HG03045 (cell line): Measurements from ENCODE around the gene MAP3K14.
A peak's percentile ranks its signal among the peaks of the same experiment; 100 is the strongest.
"Not testable (repeated sequence)": the region's sequence is repeated elsewhere in the genome, so short reads cannot be mapped to it uniquely, and the experiment has no call there.

Source experiments
- ATAC-seq: cut with Tn5 transposase; IDR thresholded peaks from one replicate; pipeline ENCODE4 v1.9.1; 2021; ENCODE audit warnings: mild to moderate bottlenecking, moderate library complexity; ENCODE audit not compliant: unreplicated experiment

MAP3K14 gene

GRCh38 chr17:45261577-45262515, 55.0 kb downstream of the MAP3K14 start, which contains the start of gene SPATA32:
SPATA32 (minus strand) TSS chr17:45262094; CDS start chr17:45262016, 78 bp downstream.
- ATAC-seq = peak; percentile 42

DNA sequence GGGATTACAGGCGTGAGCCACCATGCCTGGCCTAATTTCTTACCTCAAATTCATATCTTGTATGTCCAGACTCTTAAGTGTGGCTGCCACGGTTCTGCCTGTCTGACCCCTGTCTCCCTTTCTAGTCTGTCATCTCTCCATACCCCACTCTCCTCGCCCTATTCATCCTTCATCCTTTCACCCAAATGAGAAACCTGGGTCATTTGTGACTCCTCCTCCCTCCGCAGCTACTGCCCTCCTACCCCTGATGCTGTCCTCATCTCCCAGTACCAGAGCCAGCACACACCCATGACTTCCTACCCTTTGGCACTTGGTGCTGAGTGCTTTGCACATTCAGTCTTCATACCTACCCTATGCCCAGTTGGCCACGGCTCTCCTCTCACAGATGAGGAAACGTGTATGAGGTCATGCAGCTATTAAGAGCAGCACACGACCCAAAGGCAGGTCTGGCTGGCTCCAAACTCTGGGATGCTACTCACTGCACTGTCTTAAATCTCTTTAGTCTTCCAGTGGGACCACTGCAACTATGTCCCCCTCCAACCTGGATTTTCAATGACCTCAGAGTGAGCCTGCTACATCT, 56.5 kb downstream of the MAP3K14 start:
- no peak for ATAC-seq

- no peak for ATAC-seq
Measured at GRCh38 chr17:45258981-45259380, 57.8 kb downstream of the MAP3K14 start.

DNA sequence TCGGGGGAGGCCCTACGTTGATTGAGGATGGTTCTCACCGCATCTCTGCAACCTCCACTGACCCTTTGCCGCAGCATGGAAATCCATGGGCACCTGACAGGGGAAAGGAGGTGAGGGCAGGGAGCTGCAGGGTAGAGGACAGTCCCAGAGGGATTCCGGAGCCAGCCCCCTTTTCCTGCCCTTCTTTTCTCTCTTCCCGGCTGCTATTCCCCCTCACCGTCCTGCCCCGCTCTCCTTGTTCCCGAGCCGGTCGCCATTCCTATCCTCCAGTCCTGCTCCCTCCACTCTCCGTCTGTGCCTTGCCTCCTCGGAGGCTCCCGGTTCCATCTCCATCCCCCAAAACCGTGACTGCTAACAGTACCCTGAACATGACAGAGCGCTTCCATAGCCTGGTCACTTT, 59.7 kb downstream of the MAP3K14 start:
- no peak for ATAC-seq

DNA sequence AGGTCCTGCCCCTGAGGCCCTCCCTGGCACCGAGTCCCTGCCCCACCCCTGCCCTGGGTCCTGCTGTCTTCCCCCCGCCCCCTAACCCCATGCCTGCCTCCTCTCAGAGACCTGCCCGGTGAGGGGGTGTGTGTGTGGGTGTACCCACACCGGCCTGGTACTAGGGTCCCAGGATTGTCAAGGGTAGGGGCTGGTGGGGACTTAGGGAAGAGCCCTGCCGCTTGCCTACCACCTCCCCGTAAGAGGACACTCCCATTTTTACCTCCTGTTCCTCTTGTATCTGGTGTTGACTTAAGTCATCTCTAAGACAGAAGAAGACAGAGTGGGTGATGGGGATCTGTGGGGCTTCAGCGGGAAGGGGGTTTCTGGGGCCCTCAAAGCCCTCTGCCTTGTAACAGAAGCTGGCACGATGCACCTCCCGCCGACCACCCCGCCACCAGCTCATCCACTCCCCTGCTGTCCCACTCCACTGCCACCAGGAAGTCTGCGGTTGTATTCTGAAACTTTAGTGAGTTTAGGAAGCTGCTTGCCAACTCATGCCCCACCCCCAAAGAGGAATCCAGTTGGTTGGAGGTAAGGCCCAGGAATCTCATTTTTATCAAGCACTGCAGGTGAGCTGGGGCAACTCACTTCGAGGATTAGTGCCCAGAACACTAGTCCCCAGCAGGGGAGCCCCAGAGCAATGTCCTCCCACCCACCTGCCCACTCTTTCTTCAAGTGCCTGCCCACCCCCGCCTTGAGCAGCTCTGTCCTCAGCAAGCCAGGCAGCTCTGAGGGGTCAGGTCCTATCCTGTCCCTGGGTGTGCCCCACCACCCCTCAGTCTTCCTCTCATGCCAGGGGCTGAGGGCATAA, 60.5 kb downstream of the MAP3K14 start:
- ATAC-seq = no peak

DNA sequence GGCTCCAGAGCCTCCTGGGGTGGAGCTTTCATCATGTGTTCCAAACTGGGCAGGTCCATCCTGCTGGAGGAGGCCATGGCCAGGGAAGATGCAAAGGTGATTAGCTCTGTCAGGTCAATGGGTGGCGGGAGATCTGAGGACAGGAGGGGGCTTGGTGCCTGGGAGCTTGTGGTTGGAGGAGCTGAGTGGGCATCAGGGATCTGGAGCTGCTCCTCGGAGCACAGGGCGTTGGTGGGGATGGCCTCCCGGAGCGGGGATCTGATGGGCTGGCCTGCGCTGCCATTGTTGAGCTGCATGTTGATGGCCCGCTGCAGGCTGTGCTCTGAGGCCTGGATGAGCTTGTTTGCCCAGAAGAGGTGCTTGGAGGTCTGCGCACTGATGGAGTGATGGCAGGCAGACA, 61.5 kb downstream of the MAP3K14 start:
- ATAC-seq = no peak

- ATAC-seq = no peak
Measured at GRCh38 chr17:45253879-45254278, 62.9 kb downstream of the MAP3K14 start.

DNA sequence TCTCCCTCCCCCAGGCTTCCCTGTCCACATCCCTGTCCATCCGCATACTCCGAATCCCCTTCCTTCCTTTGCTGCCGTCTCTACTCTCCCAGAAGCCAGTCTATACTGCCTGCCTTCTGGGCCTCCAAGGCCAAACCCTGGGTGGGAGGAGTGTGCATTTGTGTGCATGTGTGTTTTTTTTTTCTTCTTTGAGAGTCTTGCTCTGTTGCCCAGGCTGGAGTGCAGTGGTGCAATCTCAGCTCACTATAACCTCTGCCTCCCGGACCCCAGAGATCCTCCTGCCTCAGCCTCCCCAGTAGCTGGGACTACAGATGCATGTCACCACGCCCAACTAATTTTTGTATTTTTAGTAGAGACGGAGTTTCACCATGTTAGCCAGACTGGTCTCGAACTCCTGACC, 63.6 kb downstream of the MAP3K14 start:
- not testable (repeated sequence) for ATAC-seq

DNA sequence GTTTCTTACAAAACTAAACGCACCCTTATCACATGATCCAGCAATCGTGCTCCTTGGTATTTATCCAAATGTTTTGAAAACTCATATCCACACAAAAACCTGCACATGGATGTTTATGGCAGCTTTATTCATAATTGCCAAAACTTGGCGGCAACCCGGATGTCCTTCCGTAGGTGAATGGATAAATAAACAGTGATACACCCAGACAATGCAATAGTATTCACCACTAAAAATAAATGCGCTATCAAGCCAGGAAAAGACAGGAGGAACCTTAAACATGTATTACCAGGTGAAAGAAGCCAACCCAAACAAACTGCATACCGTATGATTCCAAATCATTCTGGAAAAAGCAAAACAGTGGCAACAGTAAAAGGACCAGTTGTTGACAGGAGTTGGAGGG, 64.9 kb downstream of the MAP3K14 start:
- no peak for ATAC-seq

GRCh38 chr17:45248132-45248957, 68.5 kb downstream of the MAP3K14 start:
- ATAC-seq = peak; percentile 59

DNA sequence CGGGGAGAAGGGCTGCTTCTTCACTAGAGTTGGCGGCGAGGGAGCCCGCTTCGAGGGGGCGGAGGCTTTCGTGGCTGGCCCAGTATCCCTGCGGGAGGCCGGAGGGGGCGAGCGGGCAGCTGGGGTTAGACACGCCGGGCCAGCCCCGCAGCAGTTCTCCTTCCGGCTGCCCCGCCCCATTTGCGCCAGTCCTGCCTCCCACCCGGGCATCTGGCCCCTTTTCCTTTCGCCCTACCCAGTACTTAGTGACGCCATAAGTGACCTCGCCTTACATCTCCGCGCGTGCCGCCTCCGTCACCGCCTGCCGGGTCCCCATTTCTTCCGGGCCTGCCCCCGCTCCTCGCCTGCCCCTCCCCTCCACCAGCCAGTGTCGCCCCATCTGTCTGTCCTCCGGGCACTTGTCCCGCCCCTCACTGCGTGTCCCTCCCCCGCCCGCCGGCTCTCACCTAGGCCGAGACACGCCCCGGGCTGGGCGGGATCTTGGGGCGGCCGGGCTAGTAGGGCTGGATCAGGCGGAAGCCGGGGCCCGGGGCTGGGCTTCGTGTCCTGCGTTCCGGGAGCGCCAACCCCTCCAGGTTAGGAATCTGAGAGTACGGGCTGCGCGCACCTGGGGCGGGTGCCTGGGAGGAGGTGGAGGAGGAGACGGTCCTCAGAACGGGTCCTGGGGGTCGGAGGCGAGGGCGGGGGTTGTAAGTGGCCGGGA, 69.2 kb downstream of the MAP3K14 start:
- peak; percentile 78 for ATAC-seq

- ATAC-seq = no peak
Measured at GRCh38 chr17:45246861-45247428, 69.9 kb downstream of the MAP3K14 start.

DNA sequence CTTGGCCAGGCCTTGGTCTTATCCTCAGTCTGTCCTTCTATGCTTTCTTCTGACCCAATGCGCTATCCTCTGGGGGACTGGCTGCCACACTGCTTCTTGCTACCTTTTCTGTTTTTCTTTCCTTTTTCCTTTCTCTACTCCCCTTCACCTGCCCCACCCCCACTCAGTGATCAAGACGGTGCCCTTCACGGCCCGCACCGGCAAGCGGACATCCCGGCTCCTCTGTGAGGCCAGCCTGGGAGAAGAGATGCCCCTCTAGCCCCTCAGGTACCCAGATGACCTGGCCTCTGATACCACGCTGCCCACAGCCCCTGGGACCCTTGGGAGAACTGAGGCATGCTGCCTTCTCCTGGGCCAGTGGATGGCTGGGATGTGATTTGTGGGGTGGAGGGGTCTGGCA, 70.5 kb downstream of the MAP3K14 start:
- ATAC-seq = no peak

GRCh38 chr17:45244725-45245656, 71.8 kb downstream of the MAP3K14 start:
- ATAC-seq = no peak

DNA sequence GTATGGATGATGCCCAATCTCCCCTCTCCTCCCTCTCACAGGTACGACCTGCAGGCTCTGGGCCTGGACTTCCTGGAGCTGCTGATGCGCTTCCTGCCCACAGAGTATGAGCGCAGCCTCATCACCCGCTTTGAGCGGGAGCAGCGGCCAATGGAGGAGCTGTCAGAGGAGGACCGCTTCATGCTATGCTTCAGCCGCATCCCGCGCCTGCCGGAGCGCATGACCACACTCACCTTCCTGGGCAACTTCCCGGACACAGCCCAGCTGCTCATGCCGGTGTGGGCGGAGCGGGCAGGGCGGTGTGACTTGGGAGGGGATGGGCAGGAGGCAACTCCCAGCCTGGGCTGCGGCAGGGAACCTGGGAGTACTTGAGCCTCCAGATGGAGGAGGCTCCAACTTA, 73.1 kb downstream of the MAP3K14 start:
- no peak for ATAC-seq

GRCh38 chr17:45242029-45242414, 74.8 kb downstream of the MAP3K14 start:
- ATAC-seq = no peak

DNA sequence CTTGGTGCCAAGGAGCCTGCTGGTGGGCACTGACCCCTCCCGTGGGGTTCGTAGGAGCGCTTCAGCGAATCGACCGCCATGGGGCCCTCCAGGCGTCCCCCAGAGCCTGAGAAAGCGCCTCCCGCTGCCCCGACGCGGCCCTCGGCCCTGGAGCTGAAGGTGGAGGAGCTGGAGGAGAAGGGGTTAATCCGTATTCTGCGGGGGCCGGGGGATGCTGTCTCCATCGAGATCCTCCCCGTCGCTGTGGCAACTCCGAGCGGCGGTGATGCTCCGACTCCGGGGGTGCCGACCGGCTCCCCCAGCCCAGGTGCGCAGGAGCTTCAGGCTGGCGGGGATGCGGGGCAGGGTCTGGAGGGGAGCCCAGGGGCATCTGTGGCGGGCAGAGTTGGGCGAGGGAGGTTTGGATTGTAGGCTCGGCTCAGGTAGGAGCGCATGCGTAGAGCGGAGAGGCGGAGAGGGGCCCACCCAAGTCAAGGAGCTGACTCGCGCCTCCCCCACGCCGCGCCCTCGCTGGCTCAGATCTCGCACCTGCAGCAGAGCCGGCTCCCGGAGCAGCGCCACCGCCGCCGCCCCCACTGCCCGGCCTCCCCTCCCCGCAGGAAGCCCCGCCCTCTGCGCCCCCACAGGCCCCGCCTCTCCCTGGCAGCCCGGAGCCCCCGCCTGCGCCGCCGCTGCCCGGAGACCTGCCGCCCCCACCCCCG, 75.3 kb downstream of the MAP3K14 start:
- no peak for ATAC-seq

- ATAC-seq = no peak
Measured at GRCh38 chr17:45240905-45241327, 75.9 kb downstream of the MAP3K14 start.
